ENCODE data around the gene CFAP47. TPM values are rescaled to one million over a fixed set of nuclear protein-coding genes. Genes with fewer than 3 reads are reported as not detected.

The CFAP47 gene
- total RNA-seq, 1 experiment from 2014 or later, result 0.05 TPM

GRCh38 chrX:36310136-36310535, 390.6 kb downstream of the CFAP47 start:
- TF ChIP-seq REST (IDR thresholded peaks at IDR 0.05; ENCODE audit: insufficient read depth in 1 of 2, low read depth in 2 of 2, low read length in 1 of 2), result no peak
- TF ChIP-seq TCF7L2 (IDR thresholded peaks at IDR 0.05; ENCODE audit: low read depth, low read length), result no peak
- TF ChIP-seq SIN3A (IDR thresholded peaks at IDR 0.05; ENCODE audit: borderline replicate concordance, insufficient read depth, low read depth, low read length), result no peak
- TF ChIP-seq CTCF (IDR thresholded peaks at IDR 0.05), result no peak
- no peak for TF ChIP-seq POLR2AphosphoS5 (IDR thresholded peaks at IDR 0.05; ENCODE audit: low read depth, low read length)
- Histone ChIP-seq H3K4me1 (ENCODE audit: control insufficient read depth, insufficient read depth, low read length) (no peaks in the 10 kb centered on the region), H3K27ac (ENCODE audit: low read length) (no peak overlapping the region), H3K36me3 (ENCODE audit: control insufficient read depth, insufficient read depth, low read length) (no peaks in the 10 kb centered on the region), H3K9me3 (ENCODE audit: control insufficient read depth, insufficient read depth, low read depth, low read length) (no peaks in the 10 kb centered on the region), H3K4me3 (ENCODE audit: low read depth in 2 of 2, low read length in 2 of 2) (no peak overlapping the region), H3K27me3 (ENCODE audit: control insufficient read depth, insufficient read depth, low read length) (no peaks in the 10 kb centered on the region)
- ATAC-seq (no peak), DNase-seq (ENCODE audit: low read depth, low spot score) (no peak)
- intact Hi-C loops (cut with micrococcal nuclease; ENCODE audit: unreplicated experiment), result no loop called here
- BruUV-seq (replicated peaks), result no TSS peak
- ChIA-PET POLR2A (no interaction called here), CTCF (no interaction called here)
- in situ Hi-C loops (cut with HindIII; ENCODE audit: low pct_unique_long_range_greater_than_20kb, low sequenced_read_pairs), result no loop called here

- no peak for TF ChIP-seq CTCF (IDR thresholded peaks at IDR 0.05)
- TF ChIP-seq POLR2AphosphoS5 (IDR thresholded peaks at IDR 0.05; ENCODE audit: low read depth, low read length), result no peak
- TF ChIP-seq SIN3A (IDR thresholded peaks at IDR 0.05; ENCODE audit: borderline replicate concordance, insufficient read depth, low read depth, low read length), result no peak
- no peak for TF ChIP-seq REST (IDR thresholded peaks at IDR 0.05; ENCODE audit: insufficient read depth in 1 of 2, low read depth in 2 of 2, low read length in 1 of 2)
- no peak for TF ChIP-seq TCF7L2 (IDR thresholded peaks at IDR 0.05; ENCODE audit: low read depth, low read length)
- Histone ChIP-seq H3K36me3 (ENCODE audit: control insufficient read depth, insufficient read depth, low read length) (no peaks in the 10 kb centered on the region), H3K27me3 (ENCODE audit: control insufficient read depth, insufficient read depth, low read length) (no peaks in the 10 kb centered on the region), H3K27ac (ENCODE audit: low read length) (no peak overlapping the region), H3K9me3 (ENCODE audit: control insufficient read depth, insufficient read depth, low read depth, low read length) (no peaks in the 10 kb centered on the region), H3K4me1 (ENCODE audit: control insufficient read depth, insufficient read depth, low read length) (no peaks in the 10 kb centered on the region), H3K4me3 (ENCODE audit: low read depth in 2 of 2, low read length in 2 of 2) (no peak overlapping the region)
- intact Hi-C loops (cut with micrococcal nuclease; ENCODE audit: unreplicated experiment), result no loop called here
- CTCF ChIA-PET, result no interaction called here
- BruUV-seq (replicated peaks), result no TSS peak
- ATAC-seq (no peak), DNase-seq (ENCODE audit: low read depth, low spot score) (no peak)
- in situ Hi-C loops (cut with HindIII; ENCODE audit: low pct_unique_long_range_greater_than_20kb, low sequenced_read_pairs), result no loop called here
- POLR2A ChIA-PET, result no interaction called here
Observed at GRCh38 chrX:36314303-36314702, 394.8 kb downstream of the CFAP47 start.

Data from Panc1 (cell line).